B cell (primary cell): ENCODE measurements around the gene CHST11. TPM values are rescaled to one million over a fixed set of nuclear protein-coding genes. Genes with fewer than 3 reads are reported as not detected.

ENCODE experiments used
- ATAC-seq: fragments of 200-7000 bp; cut with Tn5 transposase; one replicate; pipeline ENCODE4 v1.10.0; 2021; ENCODE audit warnings: low read depth, mild to moderate bottlenecking, moderate number of reproducible peaks, moderate library complexity
- CTCF ChIA-PET: fragments of 350-600 bp; sonication (Branson Sonifier 250); formaldehyde crosslinking; loops from one replicate; lab custom pipeline; 2021; ENCODE audit warnings: antibody characterized with exemption, inconsistent platforms; lab: Charles Lee
- POLR2A ChIA-PET: fragments of 350-600 bp; sonication (Branson Sonifier 250); formaldehyde crosslinking; loops from one replicate; lab custom pipeline; 2021; ENCODE audit warnings: antibody characterized with exemption; lab: Charles Lee
- DNase-seq: peaks from one replicate; pipeline ENCODE4 v3.0.0; 2013
- H2AFZ ChIP-seq: 2 replicates; pipeline ENCODE4 v1.6.1; 2012; ENCODE audit warnings: mild to moderate bottlenecking, low read depth, low read length; ENCODE audit not compliant: insufficient read depth, poor library complexity, severe bottlenecking
- H3K27ac ChIP-seq, 2 donors: 1 replicate in 1 of 2; 2 replicates in 1 of 2; pipeline ENCODE4 v1.5.1; 2012 to 2013; ENCODE audit warnings: low read length in 2 of 2, mild to moderate bottlenecking in 2 of 2, moderate library complexity in 1 of 2
- H3K27me3 ChIP-seq, 4 experiments: fragments of 200-600 bp in 1 of 4; sonication (generic) in 1 of 4; replicated peaks in 1 of 4; 1 replicate in 2 of 4; 2 replicates in 2 of 4; pipeline versions ENCODE4 v1.6.1 to v1.7.0; 2013 to 2016; ENCODE audit warnings: low read length in 3 of 4, mild to moderate bottlenecking in 2 of 4, mixed read lengths in 1 of 4, moderate library complexity in 1 of 4; ENCODE audit not compliant: insufficient read depth in 4 of 4, control insufficient read depth in 3 of 4; ENCODE audit errors: control extremely low read depth in 1 of 4
- H3K36me3 ChIP-seq, 2 experiments: replicated peaks in 1 of 2; 1 replicate in 1 of 2; 2 replicates in 1 of 2; pipeline versions ENCODE4 v1.6.1 to v1.7.1; 2013; ENCODE audit warnings: low read length in 1 of 2; ENCODE audit not compliant: insufficient read depth in 2 of 2, control insufficient read depth in 1 of 2; ENCODE audit errors: control extremely low read depth in 1 of 2, extremely low read depth in 1 of 2
- H3K4me1 ChIP-seq, 2 donors: fragments of 200-600 bp in 1 of 2; sonication (generic) in 1 of 2; 1 replicate in 1 of 2; 2 replicates in 1 of 2; pipeline versions ENCODE4 v1.5.1 to v1.6.1; 2013 to 2017; ENCODE audit warnings: low read length in 2 of 2; ENCODE audit not compliant: control insufficient read depth in 2 of 2, insufficient read depth in 2 of 2
- H3K4me2 ChIP-seq: replicated peaks from 2 replicates; pipeline ENCODE3; 2012; ENCODE audit warnings: mild to moderate bottlenecking, low read depth, low read length; ENCODE audit not compliant: poor library complexity, severe bottlenecking
- H3K4me3 ChIP-seq, 5 experiments: fragments of 200-600 bp in 1 of 5; sonication (generic) in 1 of 5; 1 replicate in 3 of 5; 2 replicates in 2 of 5; pipeline versions ENCODE4 v1.5.1 to v1.7.0; 2011 to 2016; ENCODE audit warnings: low read length in 4 of 5, mild to moderate bottlenecking in 4 of 5, low read depth in 2 of 5, control low read depth in 1 of 5, moderate library complexity in 1 of 5; ENCODE audit not compliant: insufficient read depth in 1 of 5; ENCODE audit errors: control extremely low read depth in 1 of 5, extremely low read depth in 1 of 5
- H3K79me2 ChIP-seq: fragments of 200-600 bp; sonication (generic); one replicate; pipeline ENCODE4 v1.6.0; 2016; ENCODE audit warnings: low read length; ENCODE audit not compliant: control insufficient read depth, insufficient read depth
- H3K9ac ChIP-seq: fragments of 200-600 bp; sonication (generic); 2 replicates; pipeline ENCODE4 v1.6.1; 2017; ENCODE audit warnings: mild to moderate bottlenecking, low read length, moderate library complexity
- H3K9me3 ChIP-seq, 3 donors: one replicate each; pipeline versions ENCODE4 v1.6.1 to v1.7.1; 2013; ENCODE audit warnings: low read length in 2 of 3; ENCODE audit not compliant: control insufficient read depth in 2 of 3, insufficient read depth in 1 of 3; ENCODE audit errors: control extremely low read depth in 1 of 3
- H4K20me1 ChIP-seq: 2 replicates; pipeline ENCODE4 v1.6.0; 2012; ENCODE audit warnings: mild to moderate bottlenecking, low read length; ENCODE audit not compliant: insufficient read depth, control insufficient read depth, poor library complexity, severe bottlenecking
- H3K27ac Mint-ChIP-seq: one replicate; pipeline ENCODE4 v1.8.0; 2021; ENCODE audit warnings: mixed read lengths
- H3K27me3 Mint-ChIP-seq: one replicate; pipeline ENCODE4 v1.8.0; 2021; ENCODE audit warnings: mixed read lengths
- H3K4me1 Mint-ChIP-seq: one replicate; pipeline ENCODE4 v1.8.0; 2021; ENCODE audit warnings: mixed read lengths
- H3K4me3 Mint-ChIP-seq: one replicate; pipeline ENCODE4 v1.8.0; 2021; ENCODE audit warnings: mixed read lengths
- H3K9me3 Mint-ChIP-seq: one replicate; pipeline ENCODE4 v1.8.0; 2022; ENCODE audit warnings: mixed read lengths; ENCODE audit not compliant: insufficient read depth
- EZH2 ChIP-seq: IDR thresholded peaks from 2 replicates; pipeline ENCODE4 v1.6.1; 2012; ENCODE audit warnings: borderline replicate concordance, low read depth, mild to moderate bottlenecking, moderate library complexity, low read length; ENCODE audit not compliant: insufficient read depth, poor library complexity, severe bottlenecking
- WGBS: methylation state at CpG from one replicate; pipeline ENCODE4 v1.1.5; 2013; ENCODE audit warnings: missing lambda C conversion rate; ENCODE audit not compliant: insufficient coverage; 5-methylcytosine and 5-hydroxymethylcytosine counted together
- intact Hi-C: fragments of 100-400 bp; cut with micrococcal nuclease; formaldehyde crosslinking; loops from one replicate; pipeline ENCODE4 v1.10.0; 2022
- polyA plus RNA-seq: library from polyadenylated mRNA; depleted of rRNA; stranded (reverse); fragments of >200 nt; gene quantifications from 2 replicates; pipeline ENCODE4 v1.2.3, GENCODE V29; 2012
- total RNA-seq, 2 donors: library from RNA; stranded (reverse); fragments of 120-200 nt in 1 of 2; gene quantifications; 1 replicate in 1 of 2; 2 replicates in 1 of 2; pipeline versions ENCODE4 v1.2.3 to v1.2.4, GENCODE V29; 2013 to 2022
- TF ChIP-seq, protein P1 (sequence below): fragments of 200-600 bp; IDR thresholded peaks from one replicate; pipeline ENCODE4 v1.8.0; 2022; ENCODE audit warnings: antibody characterized with exemption, mild to moderate bottlenecking

CHST11 gene
- total and polyA plus RNA-seq, 2 donors (not counting 1 experiment from before 2014, with no cell fraction given) = 46.3 to 152 TPM

DNA sequence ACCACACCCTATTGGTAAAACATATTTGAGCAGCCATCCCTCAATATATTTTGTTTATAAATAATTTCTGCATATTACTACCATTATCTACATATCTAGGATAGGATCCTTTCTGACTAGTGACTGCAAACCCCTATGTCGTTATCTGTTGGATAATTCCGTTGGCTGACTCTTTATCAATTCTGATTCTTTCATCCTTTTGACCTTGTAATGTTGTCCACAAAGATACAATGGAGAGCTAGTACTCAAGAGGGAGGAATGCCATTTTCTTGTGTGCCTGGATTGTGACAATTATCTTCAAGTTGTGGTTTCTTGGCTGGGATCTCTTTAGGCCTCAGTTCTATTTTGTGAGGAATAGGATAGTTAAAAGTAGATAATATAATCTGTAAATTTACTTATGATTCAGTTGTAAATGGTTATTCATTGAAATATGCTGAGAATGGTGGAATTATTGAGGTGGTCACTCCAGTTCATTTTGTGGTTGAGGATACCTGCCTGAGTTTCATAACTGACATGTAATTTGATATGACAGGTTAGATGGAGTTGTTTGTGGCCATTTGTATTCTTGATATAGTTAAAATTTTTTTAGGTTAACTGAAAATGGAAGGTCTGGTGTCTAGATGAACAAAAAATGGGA, 10.1 kb downstream of the CHST11 start:
- peak overlapping the region; percentile 13 for H3K4me2 ChIP-seq
- H3K4me1 ChIP-seq = peaks cover 88 to 95% of the 10 kb centered on the region in 2 donors
- intact Hi-C loops = no loop called here
- peaks cover 7% of the 10 kb centered on the region for H3K9me3 Mint-ChIP-seq
- H2AFZ ChIP-seq = no peak overlapping the region
- TF ChIP-seq EZH2 = no peak
- H3K27ac Mint-ChIP-seq = peak overlapping the region; percentile 33
- H3K27me3 Mint-ChIP-seq = no peaks in the 10 kb centered on the region
- no peaks in the 10 kb centered on the region for H4K20me1 ChIP-seq
- peaks cover 85% of the 10 kb centered on the region for H3K4me1 Mint-ChIP-seq
- H3K27ac ChIP-seq = peak overlapping the region in 1 of 2 donors; percentile 13
- ChIA-PET CTCF (interaction anchor here (1.9 kb wide), 1 partner anchor 38 kb away, joined by 5 read pairs; no protein-coding TSS in a partner anchor), POLR2A (interaction anchor here (2.0 kb wide), 1 partner anchor 11 kb away, joined by 5 read pairs; no protein-coding TSS in a partner anchor)
- peak overlapping the region; percentile 57 for H3K4me3 Mint-ChIP-seq
- H3K4me3 ChIP-seq = no peak overlapping the region
- ATAC-seq (no peak), DNase-seq (no peak)
- peaks cover 0 to 3% (median 0%) of the 10 kb centered on the region in 3 donors for H3K9me3 ChIP-seq
- no peaks in the 10 kb centered on the region for H3K36me3 ChIP-seq
- no peaks in the 10 kb centered on the region for H3K27me3 ChIP-seq
- no CpG with 5 or more reads among the region's 2 CpGs for WGBS
- peaks cover 90% of the 10 kb centered on the region for H3K79me2 ChIP-seq
- no peak overlapping the region for H3K9ac ChIP-seq

DNA sequence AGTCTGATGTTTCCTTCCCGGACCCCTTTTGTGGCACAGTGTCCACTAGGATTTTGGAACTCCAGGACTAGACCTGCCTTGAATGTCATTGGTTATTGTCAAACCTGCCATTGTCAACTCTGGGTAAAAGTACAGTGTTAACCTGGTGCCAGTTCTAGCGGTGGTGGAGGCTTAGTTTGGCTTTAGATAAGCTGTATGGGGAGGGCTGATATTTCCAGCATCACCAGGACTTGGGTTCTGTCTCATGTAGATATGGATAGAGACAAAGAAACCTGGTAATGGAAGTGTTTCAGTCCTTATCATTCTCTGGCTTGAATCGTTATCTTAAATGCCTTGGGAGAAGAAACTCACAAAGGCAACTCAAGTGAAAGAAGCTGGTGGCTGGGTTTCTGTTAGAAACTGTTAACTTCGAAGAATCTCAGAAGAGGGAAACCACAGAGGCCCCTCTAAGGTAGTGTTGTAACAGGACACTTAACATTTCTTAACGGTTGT, 10.6 kb downstream of the CHST11 start:
- Histone ChIP-seq H2AFZ (no peak overlapping the region), H4K20me1 (no peaks in the 10 kb centered on the region), H3K9ac (no peak overlapping the region), H3K4me3 (no peak overlapping the region), H3K79me2 (peaks cover 92% of the 10 kb centered on the region), H3K4me2 (peak overlapping the region; percentile 13), H3K36me3 (no peaks in the 10 kb centered on the region), H3K4me1 (peaks cover 92 to 97% of the 10 kb centered on the region in 2 donors), H3K27ac (peak overlapping the region in 1 of 2 donors; percentile 13), H3K9me3 (peaks cover 0 to 3% (median 0%) of the 10 kb centered on the region in 3 donors), H3K27me3 (no peaks in the 10 kb centered on the region)
- Mint-ChIP-seq H3K4me3 (no peak overlapping the region), H3K27me3 (no peaks in the 10 kb centered on the region), H3K27ac (peak overlapping the region; percentile 23), H3K4me1 (peaks cover 86% of the 10 kb centered on the region), H3K9me3 (peaks cover 7% of the 10 kb centered on the region)
- ChIA-PET POLR2A (interaction anchor here (2.0 kb wide), 1 partner anchor 11 kb away, joined by 5 read pairs; no protein-coding TSS in a partner anchor), CTCF (no interaction called here)
- no peak for ATAC-seq
- DNase-seq = no peak
- intact Hi-C loops = no loop called here
- no peak for TF ChIP-seq EZH2
- TF ChIP-seq, protein P1, sequence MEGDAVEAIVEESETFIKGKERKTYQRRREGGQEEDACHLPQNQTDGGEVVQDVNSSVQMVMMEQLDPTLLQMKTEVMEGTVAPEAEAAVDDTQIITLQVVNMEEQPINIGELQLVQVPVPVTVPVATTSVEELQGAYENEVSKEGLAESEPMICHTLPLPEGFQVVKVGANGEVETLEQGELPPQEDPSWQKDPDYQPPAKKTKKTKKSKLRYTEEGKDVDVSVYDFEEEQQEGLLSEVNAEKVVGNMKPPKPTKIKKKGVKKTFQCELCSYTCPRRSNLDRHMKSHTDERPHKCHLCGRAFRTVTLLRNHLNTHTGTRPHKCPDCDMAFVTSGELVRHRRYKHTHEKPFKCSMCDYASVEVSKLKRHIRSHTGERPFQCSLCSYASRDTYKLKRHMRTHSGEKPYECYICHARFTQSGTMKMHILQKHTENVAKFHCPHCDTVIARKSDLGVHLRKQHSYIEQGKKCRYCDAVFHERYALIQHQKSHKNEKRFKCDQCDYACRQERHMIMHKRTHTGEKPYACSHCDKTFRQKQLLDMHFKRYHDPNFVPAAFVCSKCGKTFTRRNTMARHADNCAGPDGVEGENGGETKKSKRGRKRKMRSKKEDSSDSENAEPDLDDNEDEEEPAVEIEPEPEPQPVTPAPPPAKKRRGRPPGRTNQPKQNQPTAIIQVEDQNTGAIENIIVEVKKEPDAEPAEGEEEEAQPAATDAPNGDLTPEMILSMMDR = no peak
- WGBS = 47% methylated on average over 3 of the region's 5 CpGs
